Body of pancreas (tissue), 4 donors: ENCODE data around the gene LMOD1. TPM values are rescaled to one million over a fixed set of nuclear protein-coding genes. Genes with fewer than 3 reads are reported as not detected.

Experiments
- ATAC-seq: fragments of 150-250 bp; one replicate; pipeline ENCODE4 v1.9.1; 2016
- DNase-seq, 4 donors: peaks; one replicate each; pipeline ENCODE4 v3.0.0-alpha.2; 2019
- H3K27ac ChIP-seq, 4 donors: fragments of 200-600 bp; sonication (generic); 1 replicate in 3 of 4; 2 replicates in 1 of 4; pipeline versions ENCODE4 v1.5.1 to v1.6.1; 2016 to 2019; ENCODE audit warnings: mild to moderate bottlenecking in 1 of 4, mixed read lengths in 1 of 4, moderate library complexity in 1 of 4
- H3K27me3 ChIP-seq, 2 donors: fragments of 200-600 bp; sonication (generic); one replicate each; pipeline ENCODE4 v1.6.0; 2016; ENCODE audit warnings: mild to moderate bottlenecking in 1 of 2
- H3K36me3 ChIP-seq, 2 donors: fragments of 200-600 bp; sonication (generic); replicated peaks in 1 of 2; 2 replicates each; pipeline ENCODE4 v1.5.1; 2016; ENCODE audit warnings: low read depth in 2 of 2; ENCODE audit not compliant: insufficient read depth in 1 of 2
- H3K4me1 ChIP-seq: fragments of 200-600 bp; sonication (generic); one replicate; pipeline ENCODE4 v1.6.0; 2016
- H3K4me3 ChIP-seq, 2 donors: fragments of 200-600 bp; sonication (generic); 1 replicate in 1 of 2; 2 replicates in 1 of 2; pipeline ENCODE4 v1.5.1; 2016 to 2019
- H3K9me3 ChIP-seq, 3 donors: fragments of 200-600 bp; sonication (generic); 1 replicate in 2 of 3; 2 replicates in 1 of 3; pipeline ENCODE4 v1.5.1; 2016
- CTCF ChIP-seq, 7 experiments: fragments of 450-650 bp in 4 of 7; fragments of 200-600 bp in 3 of 7; sonication (generic) in 3 of 7; IDR thresholded peaks; one replicate each; pipeline ENCODE4 v1.5.1; 2016 to 2019; ENCODE audit warnings: antibody characterized with exemption in 7 of 7
- POLR2A ChIP-seq, 3 donors: fragments of 450-650 bp; IDR thresholded peaks; one replicate each; pipeline ENCODE4 v1.6.1; 2016; ENCODE audit warnings: antibody characterized with exemption in 3 of 3, mild to moderate bottlenecking in 2 of 3
- WGBS, 2 donors: methylation state at CpG; one replicate each; pipeline ENCODE4 v1.1.5; 2017; 5-methylcytosine and 5-hydroxymethylcytosine counted together
- intact Hi-C: fragments of 100-400 bp; cut with DNase I; formaldehyde crosslinking; loops from one replicate; pipeline ENCODE4 v1.15.1; 2023
- total RNA-seq, 2 donors: library from RNA; depleted of rRNA; stranded (reverse); fragments of >200 nt; gene quantifications; one replicate each; pipeline ENCODE4 v1.1.0, GENCODE V29; 2016

Gene LMOD1
- total RNA-seq, 2 donors from 2014 or later: 14.8 to 16.9 TPM

- Histone ChIP-seq H3K36me3 (no peaks in the 10 kb centered on the region), H3K9me3 (no peaks in the 10 kb centered on the region), H3K27me3 (no peaks in the 10 kb centered on the region), H3K4me1 (no peaks in the 10 kb centered on the region), H3K4me3 (no peak overlapping the region), H3K27ac (no peak overlapping the region)
- TF ChIP-seq POLR2A (IDR thresholded peaks at IDR 0.05) (no peak), CTCF (IDR thresholded peaks at IDR 0.05) (no peak)
- ATAC-seq (no peak), DNase-seq (no peak)
- 47% methylated on average over 4 of the region's 4 CpGs for WGBS, 2 donors
- intact Hi-C loops: loop anchor here (10.0 kb wide), 1 partner anchor 226 kb away; the partner anchor contains the start of gene GPR37L1
Measured at GRCh38 chr1:201898240-201898894, 48.0 kb downstream of the LMOD1 start.

GRCh38 chr1:201896951-201897391 lies 49.4 kb downstream of the LMOD1 start:
- WGBS, 2 donors: 53 to 57% methylated on average over 2 of the region's 2 CpGs
- Histone ChIP-seq H3K27me3 (no peaks in the 10 kb centered on the region), H3K9me3 (no peaks in the 10 kb centered on the region), H3K4me1 (no peaks in the 10 kb centered on the region), H3K27ac (no peak overlapping the region), H3K36me3 (no peaks in the 10 kb centered on the region), H3K4me3 (no peak overlapping the region)
- no peak for TF ChIP-seq CTCF (IDR thresholded peaks at IDR 0.05)
- TF ChIP-seq POLR2A (IDR thresholded peaks at IDR 0.05): no peak
- no peak for ATAC-seq
- DNase-seq: no peak
- intact Hi-C loops: loop anchor here (10.0 kb wide), 1 partner anchor 228 kb away; the partner anchor contains the start of gene GPR37L1

GRCh38 chr1:201895913-201896807 lies 50.2 kb downstream of the LMOD1 start:
- intact Hi-C loops: loop anchor here (10.0 kb wide), 1 partner anchor 229 kb away; the partner anchor contains the start of gene GPR37L1
- Histone ChIP-seq H3K27me3 (no peaks in the 10 kb centered on the region), H3K9me3 (no peaks in the 10 kb centered on the region), H3K4me3 (no peak overlapping the region), H3K36me3 (no peaks in the 10 kb centered on the region), H3K4me1 (no peaks in the 10 kb centered on the region), H3K27ac (no peak overlapping the region)
- TF ChIP-seq POLR2A (IDR thresholded peaks at IDR 0.05) (no peak), CTCF (IDR thresholded peaks at IDR 0.05) (peak; percentile 90 to 94 (median 90))
- DNase-seq (peak; percentile 87 to 90 (median 88)), ATAC-seq (peak; percentile 94)
- WGBS, 2 donors: 9 to 17% methylated on average over 7 to 10 of the region's 10 CpGs

- intact Hi-C loops: loop anchor here (10.0 kb wide), 1 partner anchor 230 kb away; the partner anchor contains the start of gene GPR37L1
- WGBS, 2 donors: 65 to 78% methylated on average over 6 to 7 of the region's 7 CpGs
- no peak for TF ChIP-seq CTCF (IDR thresholded peaks at IDR 0.05)
- TF ChIP-seq POLR2A (IDR thresholded peaks at IDR 0.05): no peak
Measured at GRCh38 chr1:201895120-201895665, 51.2 kb downstream of the LMOD1 start.

More at GRCh38 chr1:201895120-201895665, 51.2 kb downstream of the LMOD1 start:
- Histone ChIP-seq H3K4me3 (no peak overlapping the region), H3K36me3 (no peaks in the 10 kb centered on the region), H3K4me1 (no peaks in the 10 kb centered on the region), H3K27me3 (no peaks in the 10 kb centered on the region), H3K9me3 (no peaks in the 10 kb centered on the region), H3K27ac (no peak overlapping the region)
- DNase-seq (no peak), ATAC-seq (no peak)
